ENCODE results near the gene EVL.
"Not testable (repeated sequence)": the region's sequence is repeated elsewhere in the genome, so short reads cannot be mapped to it uniquely, and the experiment has no call there.

Gene EVL

DNA sequence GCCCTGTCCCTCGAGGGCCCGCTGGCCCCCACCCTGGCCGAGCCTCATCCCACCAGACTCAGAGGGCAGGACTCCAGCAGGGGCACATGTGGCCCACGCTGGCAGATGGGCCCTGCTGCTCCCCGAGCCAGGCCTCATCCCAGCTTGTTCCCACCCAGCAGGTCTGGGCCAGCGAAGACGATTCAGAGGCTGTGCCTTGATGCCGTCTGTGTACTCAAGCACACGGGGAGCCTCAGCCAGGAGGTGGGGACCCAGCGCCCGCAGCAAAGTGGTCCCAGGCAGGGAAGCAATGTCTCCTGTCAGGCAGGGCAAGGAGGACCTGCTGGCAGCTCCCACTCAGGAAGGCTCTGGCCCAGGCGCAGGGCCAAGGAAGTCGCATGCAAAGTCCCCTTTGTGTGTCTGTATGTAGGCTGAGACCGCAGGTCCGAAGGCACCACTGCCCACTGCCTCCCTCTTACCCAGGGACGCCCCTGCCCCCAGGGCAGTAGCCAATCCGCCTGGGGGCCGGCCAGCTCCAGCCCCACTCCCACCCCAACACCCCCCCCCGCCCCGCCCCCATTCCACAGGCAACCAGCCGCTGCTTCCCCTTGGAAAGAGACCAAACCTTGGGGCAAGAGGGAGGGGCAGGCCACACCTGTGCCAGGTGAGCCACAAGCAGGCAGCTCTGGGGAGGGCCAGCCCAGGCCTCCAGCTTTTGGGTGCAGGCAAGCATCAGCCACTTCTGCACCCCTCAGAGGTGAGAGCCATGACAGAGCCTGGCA lies 84.8 kb downstream of the EVL start:
- DNase-seq = no peak

GRCh38 chr14:100150932-100151587 lies 85.8 kb downstream of the EVL start:
- DNase-seq = no peak

DNA sequence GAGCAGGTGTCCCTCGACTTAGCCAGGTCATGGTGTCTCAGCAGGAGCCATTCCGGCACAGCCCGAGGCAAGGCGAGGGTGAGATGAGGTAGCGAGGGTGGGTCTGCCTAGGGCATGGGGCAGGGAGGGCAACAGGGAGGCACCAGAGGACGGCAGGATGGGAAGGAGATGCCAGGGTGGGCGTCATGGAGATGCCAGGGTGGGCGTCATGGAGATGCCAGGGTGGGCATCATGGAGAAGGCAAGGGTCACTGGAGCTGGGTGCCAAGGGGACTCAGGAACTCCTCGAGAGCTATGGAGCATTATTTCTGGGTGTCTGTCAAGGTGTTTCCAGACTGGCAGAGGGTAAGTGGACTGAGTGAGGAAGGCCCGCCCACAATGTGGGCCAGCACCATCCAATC lies 86.9 kb downstream of the EVL start:
- no peak for DNase-seq

DNA sequence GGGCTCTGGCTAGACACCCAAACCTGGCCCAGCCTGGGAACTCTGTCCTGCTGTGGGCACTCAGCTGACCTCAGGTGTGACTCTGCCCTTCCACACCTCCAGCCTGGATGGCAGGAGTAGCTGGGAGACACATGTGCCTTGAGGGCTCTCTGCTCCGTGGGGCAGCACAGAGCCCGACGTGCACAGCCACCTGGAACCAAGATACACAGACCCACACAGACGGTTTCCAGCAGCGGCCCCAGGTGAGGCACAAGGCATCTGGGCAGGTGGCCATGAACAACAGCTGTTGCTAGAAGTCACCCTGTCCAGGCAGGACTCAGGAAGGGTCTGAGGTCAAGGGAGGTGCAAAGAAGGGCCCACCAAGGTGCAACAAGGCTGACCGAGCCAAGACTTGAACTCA lies 88.3 kb downstream of the EVL start:
- DNase-seq = no peak

DNA sequence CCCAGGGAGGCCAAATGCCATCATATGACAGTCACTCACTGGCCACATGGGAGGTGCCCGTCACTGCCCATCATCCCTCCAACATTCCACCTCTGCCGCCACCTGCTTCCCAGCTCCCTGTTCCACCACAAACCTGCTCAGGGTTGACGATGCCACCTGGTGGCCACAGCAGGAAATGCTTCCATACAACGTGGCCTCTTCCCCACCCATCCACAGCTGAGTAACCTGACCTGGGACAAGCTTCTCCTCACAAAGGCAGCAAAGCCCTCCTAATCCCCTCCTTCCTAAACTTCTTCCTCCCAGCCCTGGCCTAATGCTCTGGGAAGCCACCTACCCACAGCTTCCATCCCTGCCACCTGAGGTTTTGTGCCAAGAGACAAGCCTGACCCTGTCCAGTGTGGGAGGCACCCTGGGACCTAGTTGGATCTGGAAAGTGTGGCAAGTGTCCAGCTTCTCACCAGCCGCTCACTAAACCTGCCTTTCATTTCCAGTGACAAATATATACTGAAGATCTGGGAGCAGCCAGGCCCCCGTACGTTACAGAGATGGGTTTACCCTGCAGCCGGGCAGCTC lies 89.9 kb downstream of the EVL start:
- DNase-seq = peak in 1 of 2 donors; percentile 32

DNA sequence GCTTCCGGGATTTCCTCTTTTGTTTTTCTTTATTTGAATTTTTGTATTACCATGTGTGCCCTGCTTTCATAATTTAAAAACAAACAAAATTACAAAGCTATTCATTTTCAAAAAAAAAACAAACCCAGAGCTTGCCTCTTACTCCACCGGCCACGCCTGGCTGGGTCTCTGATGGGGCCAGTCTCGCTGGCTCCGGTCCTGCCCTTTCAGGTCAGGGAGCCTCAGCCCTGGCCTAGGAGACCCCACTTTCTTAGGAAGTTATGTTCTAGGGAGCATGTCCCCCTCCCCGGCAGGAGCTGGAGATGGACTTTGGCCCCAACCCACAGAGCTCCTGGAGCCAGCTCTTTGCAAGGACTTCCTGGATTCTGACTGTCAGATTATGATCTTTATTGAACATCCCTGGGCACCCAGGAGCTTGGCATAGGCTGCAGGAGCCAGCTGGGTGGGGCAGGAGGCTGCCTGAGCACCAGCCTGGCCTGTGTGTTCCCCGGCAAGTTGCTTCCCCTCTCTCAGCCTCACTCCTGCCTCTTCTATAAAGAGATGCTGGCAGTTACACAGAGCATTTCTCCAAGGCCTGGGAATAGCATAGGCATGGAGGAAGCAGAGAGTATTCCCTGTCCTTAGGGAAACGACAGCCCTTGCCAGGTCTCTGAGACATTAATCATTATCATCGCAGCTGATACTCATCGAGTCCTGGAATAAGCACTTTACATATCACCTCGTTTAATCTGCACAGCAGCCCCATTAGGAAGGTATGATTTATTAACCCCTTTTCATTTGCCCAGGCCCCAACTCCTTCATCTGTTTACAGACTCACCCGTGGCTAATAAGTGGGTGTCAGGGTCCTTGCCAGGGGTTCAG lies 90.8 kb downstream of the EVL start:
- no peak for DNase-seq

GRCh38 chr14:100156776-100157175 lies 91.6 kb downstream of the EVL start:
- DNase-seq = no peak

- not testable (repeated sequence) for DNase-seq
These were observed 92.5 kb downstream of the EVL start for GRCh38 chr14:100157548-100158232.

DNA sequence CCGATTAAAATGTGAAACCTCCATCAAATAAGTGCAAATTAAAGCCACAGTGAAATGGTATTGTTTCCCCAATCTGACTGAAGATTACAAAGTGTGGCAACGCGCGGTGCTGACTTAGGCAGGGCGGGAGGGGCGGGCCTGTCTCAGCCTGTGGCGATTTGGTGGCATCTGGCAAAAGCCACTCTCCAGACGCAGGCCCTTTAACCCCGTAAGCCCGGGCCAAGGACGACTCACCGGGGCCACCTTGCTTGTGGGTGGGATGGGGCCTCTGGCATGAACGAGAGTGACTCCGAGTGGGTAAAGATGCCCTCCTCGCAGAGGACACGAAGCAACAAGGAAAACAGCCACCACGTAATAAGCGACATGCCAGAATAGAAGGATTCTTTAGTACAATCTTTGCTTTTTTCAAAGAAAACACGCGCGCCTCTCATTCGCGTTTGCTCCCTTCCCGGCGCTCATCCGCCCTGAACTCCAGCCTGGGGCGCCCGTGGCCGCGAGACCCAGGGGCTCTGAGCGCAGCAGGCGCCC lies 93.4 kb downstream of the EVL start:
- no peak for DNase-seq

DNA sequence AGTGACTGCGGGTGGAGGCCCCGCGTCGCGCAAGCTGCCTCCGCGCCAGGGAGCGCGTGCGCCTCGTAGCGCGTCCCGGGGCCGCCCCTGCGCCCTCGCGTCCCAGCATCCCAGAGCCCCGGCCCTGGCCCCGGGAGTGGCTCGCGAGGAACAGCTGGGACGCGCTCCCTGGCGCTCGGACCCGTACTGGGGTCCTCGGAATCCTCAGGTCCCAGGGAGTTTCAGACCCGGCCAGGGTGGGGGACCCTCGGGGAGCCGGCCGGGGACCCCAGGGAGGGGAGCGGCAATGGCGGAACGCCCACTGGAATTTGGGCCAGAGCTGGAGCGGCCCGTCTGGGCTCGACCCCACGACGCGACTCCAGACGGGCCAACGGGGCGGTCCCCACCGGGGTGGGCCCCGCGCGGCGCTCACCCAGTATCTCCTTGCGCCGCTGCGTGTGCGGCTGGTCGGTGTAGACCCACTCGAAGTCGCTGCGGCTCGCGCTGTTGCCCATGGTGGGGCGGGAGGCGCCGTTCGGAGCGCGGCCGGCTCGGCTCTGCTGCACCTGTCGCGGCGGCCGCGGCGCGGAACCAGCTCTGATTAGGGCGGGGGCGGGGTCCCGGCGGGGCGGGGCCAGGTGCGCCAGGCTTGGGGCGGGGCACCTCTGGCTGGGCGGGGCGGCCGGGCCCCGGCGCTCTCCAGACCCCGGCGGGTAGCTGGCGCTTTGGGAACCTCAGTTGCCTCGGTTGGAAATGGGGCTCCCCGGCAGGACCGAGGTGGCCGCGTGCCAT lies 94.1 kb downstream of the EVL start, which contains the start of gene DEGS2:
DEGS2 (minus strand) TSS at position 552 of the 771 bp plus-strand sequence; CDS start at position 494, 58 bp downstream.
- DNase-seq = peak; percentile 51 to 68

DNA sequence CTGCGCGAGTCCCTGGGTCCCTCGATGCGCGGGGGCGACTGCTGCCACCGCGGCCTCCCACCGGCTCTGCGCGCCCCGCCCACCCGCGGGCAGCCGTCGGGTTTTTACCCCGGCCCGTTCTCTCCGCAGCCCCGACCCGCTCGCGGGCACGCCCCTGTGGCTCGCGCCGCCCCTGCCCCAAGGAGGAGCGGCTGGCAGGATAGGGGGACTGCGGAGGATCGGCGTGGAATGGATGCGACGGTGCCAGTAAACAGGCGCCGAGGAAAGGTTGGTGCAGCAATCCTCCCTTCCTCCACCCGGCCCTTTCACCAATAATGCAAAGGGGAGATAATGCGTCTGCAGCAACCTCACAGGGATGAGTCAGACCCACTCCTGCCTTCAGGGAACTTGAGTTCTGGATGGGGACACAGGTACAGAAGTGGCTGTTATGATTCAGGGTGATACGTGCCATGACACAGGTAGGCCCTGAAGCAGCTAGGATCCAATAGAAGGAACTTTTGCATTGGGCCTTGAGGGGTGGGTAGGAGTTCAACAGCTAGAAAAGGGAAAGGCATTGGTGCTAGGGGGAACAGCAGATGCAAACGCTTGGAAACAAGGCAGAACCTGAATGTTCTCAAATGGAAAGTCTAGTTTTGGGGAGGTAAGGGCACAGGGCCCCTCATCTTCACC lies 94.8 kb downstream of the EVL start:
- no peak for DNase-seq

DNA sequence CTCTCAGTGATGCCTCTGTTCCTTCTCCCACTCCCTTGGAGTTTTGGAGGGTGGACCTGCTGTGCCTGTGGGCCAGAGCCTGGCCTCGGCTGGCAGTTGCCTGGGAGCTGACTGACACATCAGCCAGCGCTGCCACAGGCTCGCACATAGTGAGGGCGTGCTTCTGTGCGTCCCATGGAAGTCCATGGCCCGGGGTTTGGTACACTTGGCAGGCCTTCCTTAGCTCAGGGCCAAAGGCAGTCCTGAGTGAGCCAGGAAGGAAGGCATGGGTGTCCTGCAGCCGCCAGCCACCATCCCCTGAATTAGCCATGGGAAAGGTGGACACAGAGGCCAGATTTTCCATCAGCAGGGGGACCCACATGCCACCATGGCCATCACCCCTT lies 95.3 kb downstream of the EVL start:
- no peak for DNase-seq

DNA sequence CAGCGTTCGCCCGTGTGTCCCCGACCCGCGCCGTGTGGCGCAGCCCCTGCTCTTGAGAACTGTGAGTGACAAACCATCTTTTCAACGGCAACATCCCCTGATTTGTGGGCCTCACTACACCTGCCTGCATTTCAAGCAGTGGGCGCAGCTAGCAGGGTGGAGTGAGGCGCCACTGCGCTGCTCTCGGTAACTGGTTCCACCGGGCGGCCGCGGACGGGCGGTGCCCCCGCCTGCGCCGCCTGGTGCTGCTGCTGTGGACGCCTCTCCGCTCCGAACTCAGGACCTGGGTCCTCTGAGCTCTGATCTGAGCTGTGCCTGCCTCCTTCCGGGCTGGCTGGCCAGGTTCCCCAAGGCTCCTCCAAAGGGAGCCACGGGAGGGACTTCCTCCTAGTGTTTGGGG lies 100.2 kb downstream of the EVL start:
- DNase-seq = no peak

GRCh38 chr14:100165831-100166440 lies 100.7 kb downstream of the EVL start:
- DNase-seq = no peak

DNA sequence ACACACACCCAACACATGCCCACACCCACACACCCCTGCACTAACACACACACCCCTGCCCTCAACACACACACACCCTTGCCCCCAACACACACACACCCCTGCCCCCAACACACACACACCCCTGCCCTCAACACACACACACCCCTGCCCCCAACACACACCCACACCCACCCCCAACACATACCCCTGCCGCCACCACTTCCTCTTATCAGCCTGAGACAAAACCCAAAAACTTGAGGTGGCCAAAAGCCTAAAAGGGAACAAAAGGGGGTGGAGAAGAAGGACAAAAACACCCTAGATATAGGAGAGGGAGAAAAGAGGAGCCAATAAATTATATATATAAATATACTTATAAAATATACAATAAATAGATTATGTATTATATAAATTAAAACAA lies 103.3 kb downstream of the EVL start:
- DNase-seq = peak in 1 of 2 donors; percentile 21

GRCh38 chr14:100170880-100171279 lies 105.7 kb downstream of the EVL start:
- no peak for DNase-seq

DNA sequence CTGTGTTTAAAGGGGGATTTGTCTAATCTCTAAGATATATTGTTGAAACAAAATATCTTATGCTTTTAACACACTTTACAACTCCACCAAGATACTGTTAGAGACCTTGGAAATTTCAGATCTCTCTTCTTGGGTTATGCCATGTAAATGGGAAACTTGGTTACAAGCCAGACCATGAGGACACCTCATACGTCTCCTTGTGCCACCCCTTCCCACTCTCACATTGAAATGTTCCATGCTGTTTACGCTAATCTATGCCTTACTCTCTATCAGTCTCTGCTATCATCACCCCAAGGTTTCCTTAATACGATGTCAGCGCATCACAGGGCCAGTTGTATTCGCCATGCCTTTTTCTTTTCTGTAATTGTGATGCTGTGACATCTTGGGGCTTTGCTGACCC lies 107.6 kb downstream of the EVL start:
- DNase-seq = no peak

- no peak for DNase-seq
These were observed 108.1 kb downstream of the EVL start for GRCh38 chr14:100173353-100173752.

DNA sequence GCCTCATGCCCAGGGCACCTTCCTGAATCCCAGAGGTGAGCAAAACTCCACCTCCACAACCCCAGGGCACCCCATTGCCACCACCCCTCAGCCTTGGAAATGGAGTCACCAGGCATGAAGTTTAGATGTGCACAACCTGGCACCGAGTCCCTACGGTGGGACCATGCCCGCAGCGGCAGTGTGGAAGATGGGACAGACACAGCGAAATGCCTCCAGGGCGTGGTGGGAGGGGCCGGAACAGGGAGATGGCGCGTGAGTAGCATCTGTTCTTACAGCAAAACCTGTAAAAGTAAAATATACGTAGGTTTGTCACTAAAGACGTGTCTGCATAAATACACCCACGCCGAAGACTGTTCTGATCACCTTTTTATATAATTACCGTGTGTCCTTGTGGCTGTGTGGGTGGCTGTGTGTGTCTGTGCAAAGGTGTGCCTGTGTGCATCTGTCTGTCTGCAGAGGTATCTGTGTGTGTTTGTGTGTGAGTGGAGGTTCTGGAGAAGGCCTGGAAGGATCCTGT lies 111.6 kb downstream of the EVL start:
- no peak for DNase-seq

DNA sequence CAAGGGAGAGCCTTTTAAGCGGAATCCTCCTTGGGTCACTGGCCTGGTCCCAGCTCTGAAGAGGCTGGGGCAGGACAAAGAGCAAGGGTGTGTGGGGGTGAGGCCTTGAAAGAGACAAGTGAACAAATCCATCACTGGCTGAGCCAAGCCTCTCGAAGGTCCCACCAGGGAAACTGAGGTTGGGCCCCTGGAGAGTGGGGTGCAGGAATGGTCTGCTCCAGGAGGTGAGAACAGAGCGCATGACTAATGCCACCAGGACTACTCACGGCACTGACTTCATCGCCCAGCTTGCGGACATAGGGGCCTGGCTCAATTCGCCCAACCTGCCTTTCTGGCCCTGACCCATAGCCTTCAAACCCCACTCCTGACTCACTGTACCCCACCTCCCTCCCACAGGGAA lies 113.5 kb downstream of the EVL start:
- DNase-seq = no peak

Data from CD4-positive, alpha-beta T cell treated with Interferon alpha-2 for 1 hour (primary cell).